Measurements from ENCODE around the gene OR4D1. TPM values are rescaled to one million over a fixed set of nuclear protein-coding genes. Genes with fewer than 3 reads are reported as not detected.

OR4D1 gene
- total RNA-seq, 1 experiment from 2014 or later, result 0.06 TPM

- no peak for DNase-seq (ENCODE audit: low read depth)
Observed at GRCh38 chr17:58153671-58154070, 5.5 kb downstream of the OR4D1 start.

GRCh38 chr17:58156839-58157803, 8.9 kb downstream of the OR4D1 start:
- peak; percentile 43 for DNase-seq (ENCODE audit: low read depth)

GRCh38 chr17:58158181-58158580, 10.0 kb downstream of the OR4D1 start:
- no peak for DNase-seq (ENCODE audit: low read depth)

GRCh38 chr17:58161566-58161965, 13.4 kb downstream of the OR4D1 start:
- no peak for DNase-seq (ENCODE audit: low read depth)

GRCh38 chr17:58165981-58166380, 17.8 kb downstream of the OR4D1 start:
- no peak for DNase-seq (ENCODE audit: low read depth)

GRCh38 chr17:58166682-58167081, 18.5 kb downstream of the OR4D1 start, which contains the start of gene OR4D2:
OR4D2 (plus strand) TSS chr17:58166982; CDS start chr17:58169656, 2,674 bp downstream.
- no peak for DNase-seq (ENCODE audit: low read depth)

- no peak for DNase-seq (ENCODE audit: low read depth)
Observed at GRCh38 chr17:58170622-58171021, 22.4 kb downstream of the OR4D1 start.

GRCh38 chr17:58172369-58173071, 24.3 kb downstream of the OR4D1 start:
- DNase-seq (ENCODE audit: low read depth), result peak; percentile 50

- DNase-seq (ENCODE audit: low read depth), result no peak
Observed at GRCh38 chr17:58174871-58175270, 26.7 kb downstream of the OR4D1 start.

- DNase-seq (ENCODE audit: low read depth), result no peak
Observed at GRCh38 chr17:58176200-58176599, 28.0 kb downstream of the OR4D1 start.

- no peak for DNase-seq (ENCODE audit: low read depth)
Observed at GRCh38 chr17:58181796-58182195, 33.6 kb downstream of the OR4D1 start.

GRCh38 chr17:58183514-58183913, 35.3 kb downstream of the OR4D1 start:
- DNase-seq (ENCODE audit: low read depth), result no peak

GRCh38 chr17:58184308-58184985, 36.3 kb downstream of the OR4D1 start:
- DNase-seq (ENCODE audit: low read depth), result peak; percentile 89

- no peak for DNase-seq (ENCODE audit: low read depth)
Observed at GRCh38 chr17:58184986-58185761, 37.0 kb downstream of the OR4D1 start.

- no peak for DNase-seq (ENCODE audit: low read depth)
Observed at GRCh38 chr17:58186591-58186990, 38.4 kb downstream of the OR4D1 start.

- no peak for DNase-seq (ENCODE audit: low read depth)
Observed at GRCh38 chr17:58187063-58187462, 38.9 kb downstream of the OR4D1 start.

GRCh38 chr17:58187675-58188074, 39.5 kb downstream of the OR4D1 start:
- DNase-seq (ENCODE audit: low read depth), result no peak

- peak; percentile 93 for DNase-seq (ENCODE audit: low read depth)
Observed at GRCh38 chr17:58189436-58190146, 41.4 kb downstream of the OR4D1 start.

- DNase-seq (ENCODE audit: low read depth), result no peak
Observed at GRCh38 chr17:58191241-58191896, 43.2 kb downstream of the OR4D1 start.

- no peak for DNase-seq (ENCODE audit: low read depth)
Observed at GRCh38 chr17:58192612-58193011, 44.4 kb downstream of the OR4D1 start, which contains the start of gene EPX. EPX (plus strand) TSS chr17:58192726; CDS start chr17:58192847, 121 bp downstream.
